Lower leg skin (tissue), 3 donors: ENCODE measurements around the gene OPN1MW3.

Source experiments
- POLR2A ChIP-seq, 2 donors: fragments of 450-650 bp; IDR thresholded peaks; one replicate each; pipeline ENCODE4 v1.6.1; 2016 to 2017; ENCODE audit warnings: antibody characterized with exemption in 2 of 2, mild to moderate bottlenecking in 1 of 2, moderate library complexity in 1 of 2
- TF ChIP-seq, protein P1 (sequence below), 3 donors: fragments of 450-650 bp; IDR thresholded peaks; one replicate each; pipeline ENCODE4 v1.5.1; 2016; ENCODE audit warnings: antibody characterized with exemption in 3 of 3, mild to moderate bottlenecking in 3 of 3, moderate library complexity in 2 of 3

DNA sequence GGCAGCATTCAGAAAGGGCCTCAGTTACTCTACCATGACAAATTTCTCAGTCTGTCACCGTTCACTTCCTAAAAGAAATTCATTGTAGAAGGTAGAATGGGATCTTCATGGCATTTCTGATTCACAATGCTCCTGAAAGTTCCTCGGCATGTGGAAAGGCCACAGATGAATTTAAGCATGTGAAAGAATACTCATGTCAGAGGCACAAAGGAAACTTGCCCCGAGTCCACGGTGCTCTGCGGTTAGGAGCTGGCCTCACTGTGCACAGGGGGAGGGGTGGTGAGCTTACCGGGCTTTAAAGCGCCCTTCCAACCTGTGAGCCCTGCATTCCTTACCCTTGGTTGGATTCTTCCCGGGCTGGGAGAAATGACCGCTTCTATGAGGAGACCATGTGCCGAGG lies 47.5 kb downstream of the OPN1MW3 start:
- TF ChIP-seq, protein P1, sequence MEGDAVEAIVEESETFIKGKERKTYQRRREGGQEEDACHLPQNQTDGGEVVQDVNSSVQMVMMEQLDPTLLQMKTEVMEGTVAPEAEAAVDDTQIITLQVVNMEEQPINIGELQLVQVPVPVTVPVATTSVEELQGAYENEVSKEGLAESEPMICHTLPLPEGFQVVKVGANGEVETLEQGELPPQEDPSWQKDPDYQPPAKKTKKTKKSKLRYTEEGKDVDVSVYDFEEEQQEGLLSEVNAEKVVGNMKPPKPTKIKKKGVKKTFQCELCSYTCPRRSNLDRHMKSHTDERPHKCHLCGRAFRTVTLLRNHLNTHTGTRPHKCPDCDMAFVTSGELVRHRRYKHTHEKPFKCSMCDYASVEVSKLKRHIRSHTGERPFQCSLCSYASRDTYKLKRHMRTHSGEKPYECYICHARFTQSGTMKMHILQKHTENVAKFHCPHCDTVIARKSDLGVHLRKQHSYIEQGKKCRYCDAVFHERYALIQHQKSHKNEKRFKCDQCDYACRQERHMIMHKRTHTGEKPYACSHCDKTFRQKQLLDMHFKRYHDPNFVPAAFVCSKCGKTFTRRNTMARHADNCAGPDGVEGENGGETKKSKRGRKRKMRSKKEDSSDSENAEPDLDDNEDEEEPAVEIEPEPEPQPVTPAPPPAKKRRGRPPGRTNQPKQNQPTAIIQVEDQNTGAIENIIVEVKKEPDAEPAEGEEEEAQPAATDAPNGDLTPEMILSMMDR (IDR thresholded peaks at IDR 0.05), result no peak
- no peak for TF ChIP-seq POLR2A (IDR thresholded peaks at IDR 0.05)
